OCI-LY1 (cell line): ENCODE data around the gene BASP1.
A peak's percentile ranks its signal among the peaks of the same experiment; 100 is the strongest.

Source experiments
- H2AFZ ChIP-seq: fragments of 200-600 bp; sonication (generic), shearing (Covaris generic); 2 replicates; pipeline ENCODE4 v1.6.0; 2014; ENCODE audit warnings: antibody characterized with exemption, mild to moderate bottlenecking, low read length
- H3F3A ChIP-seq: fragments of 200-600 bp; sonication (generic), shearing (Covaris generic); 2 replicates; pipeline ENCODE4 v1.6.0; 2014; ENCODE audit warnings: mild to moderate bottlenecking, antibody characterized with exemption, low read length, moderate library complexity; ENCODE audit not compliant: insufficient read depth
- H3K27ac ChIP-seq: fragments of 200-600 bp; sonication (generic); 2 replicates; pipeline ENCODE4 v1.5.1; 2014; ENCODE audit warnings: low read length, mixed run types, mild to moderate bottlenecking, low read depth; ENCODE audit not compliant: poor library complexity, severe bottlenecking
- H3K27me3 ChIP-seq: fragments of 200-600 bp; sonication (generic); 2 replicates; pipeline ENCODE4 v1.6.0; 2014; ENCODE audit warnings: antibody characterized with exemption, mild to moderate bottlenecking, low read length, moderate library complexity; ENCODE audit not compliant: insufficient read depth
- H3K36me3 ChIP-seq: fragments of 200-600 bp; sonication (generic); 2 replicates; pipeline ENCODE4 v1.6.1; 2014; ENCODE audit warnings: mild to moderate bottlenecking, antibody characterized with exemption, low read length, moderate library complexity, mixed read lengths; ENCODE audit not compliant: insufficient read depth
- H3K4me1 ChIP-seq: fragments of 200-600 bp; sonication (generic); 2 replicates; pipeline ENCODE4 v1.5.1; 2014; ENCODE audit warnings: mild to moderate bottlenecking, low read length, moderate library complexity; ENCODE audit not compliant: insufficient read depth, severe bottlenecking
- H3K4me2 ChIP-seq: fragments of 200-600 bp; sonication (generic), shearing (Covaris generic); 2 replicates; pipeline ENCODE4 v1.6.1; 2014; ENCODE audit warnings: low read length
- H3K4me3 ChIP-seq: fragments of 200-600 bp; sonication (generic); 2 replicates; pipeline ENCODE4 v1.5.1; 2014; ENCODE audit warnings: low read length, low read depth, mild to moderate bottlenecking, mixed read lengths; ENCODE audit not compliant: poor library complexity, severe bottlenecking
- H3K79me2 ChIP-seq: fragments of 200-600 bp; shearing (Covaris generic); 2 replicates; pipeline ENCODE4 v1.6.1; 2016; ENCODE audit warnings: mixed run types, low read length, mixed read lengths; ENCODE audit not compliant: insufficient read depth
- H3K9ac ChIP-seq: fragments of 200-600 bp; sonication (generic), shearing (Covaris generic); 2 replicates; pipeline ENCODE4 v1.6.1; 2014; ENCODE audit warnings: mild to moderate bottlenecking, low read length, mixed read lengths
- H3K9me2 ChIP-seq: fragments of 200-600 bp; sonication (generic), shearing (Covaris generic); 2 replicates; pipeline ENCODE4 v1.6.1; 2014; ENCODE audit warnings: low read depth, mild to moderate bottlenecking, low read length, mixed read lengths
- H3K9me3 ChIP-seq: fragments of 200-600 bp; shearing (Covaris generic); 2 replicates; pipeline ENCODE4 v1.6.1; 2014; ENCODE audit warnings: low read length, mixed read lengths
- H4K20me1 ChIP-seq: fragments of 200-600 bp; sonication (generic), shearing (Covaris generic); 2 replicates; pipeline ENCODE4 v1.6.0; 2016; ENCODE audit warnings: mild to moderate bottlenecking, low read length; ENCODE audit not compliant: insufficient read depth
- CTCF ChIP-seq: fragments of 200-600 bp; sonication (generic), shearing (Covaris generic); IDR thresholded peaks from 2 replicates; pipeline ENCODE4 v1.5.1; 2017; ENCODE audit warnings: mild to moderate bottlenecking, antibody characterized with exemption, low read length, moderate library complexity, mixed read lengths
- EZH2 ChIP-seq: fragments of 200-600 bp; sonication (generic), shearing (Covaris generic); IDR thresholded peaks from 2 replicates; pipeline ENCODE4 v1.8.0; 2017; ENCODE audit warnings: borderline replicate concordance, mixed run types, mild to moderate bottlenecking, antibody characterized with exemption, low read length, moderate library complexity, mixed read lengths

Gene BASP1

DNA sequence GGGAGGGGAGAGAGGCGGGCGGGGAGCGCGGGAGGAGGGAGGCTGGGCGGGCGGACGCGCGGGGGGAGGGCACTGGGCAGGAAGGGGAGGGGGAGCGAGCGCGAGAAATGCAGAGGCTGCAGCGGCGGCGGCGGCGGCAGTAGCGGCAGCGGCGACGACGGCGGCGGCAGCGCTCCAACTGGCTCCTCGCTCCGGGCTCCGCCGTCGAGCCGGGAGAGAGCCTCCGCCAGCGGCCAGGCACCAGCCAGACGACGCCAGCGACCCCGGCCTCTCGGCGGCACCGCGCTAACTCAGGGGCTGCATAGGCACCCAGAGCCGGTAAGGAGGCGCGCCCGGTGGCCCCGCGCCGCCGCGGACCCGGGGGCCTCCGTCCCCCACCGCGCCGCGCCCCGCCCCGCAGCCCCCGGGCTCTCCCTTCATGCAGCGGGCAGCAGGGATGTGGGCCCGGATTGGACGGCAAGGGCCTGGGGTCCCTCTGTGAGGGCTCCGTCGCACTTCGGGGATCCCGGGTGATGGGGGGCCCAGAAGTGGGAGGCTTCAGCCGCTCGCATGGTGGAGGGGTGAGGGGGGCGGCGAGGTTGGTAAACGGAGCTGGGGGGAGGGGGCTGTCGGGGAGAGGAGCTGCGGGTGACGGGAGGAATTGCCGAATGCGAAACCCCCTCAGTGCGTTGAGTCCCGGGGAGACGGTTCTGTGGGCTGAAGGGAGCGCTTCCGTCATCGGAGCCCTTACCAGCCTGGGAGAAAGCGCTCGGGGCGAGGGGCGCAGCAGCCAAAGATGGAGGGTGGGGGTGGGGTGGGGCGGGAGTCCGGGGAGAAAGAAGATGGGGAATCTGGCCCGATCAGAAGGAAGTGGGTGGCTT lies at the start of gene BASP1:
Gene BASP1 (plus strand): TSS at position 139 of the 860 bp plus-strand sequence. CDS start 57,586 bp downstream, outside the sequence.
- Histone ChIP-seq H3K27ac (peak within 1 kb of the TSS; percentile 85), H4K20me1 (0 out of 2 replicates have a peak, but pooled peaks cover 6% of the 10 kb centered on the region), H3K27me3 (no peaks in the 10 kb centered on the region), H3K9me3 (no peaks in the 10 kb centered on the region), H3K4me1 (peaks cover 77% of the 10 kb centered on the region), H3K36me3 (peaks cover 27% of the 10 kb centered on the region), H3F3A (no peaks in the 10 kb centered on the region), H3K79me2 (peaks cover 51% of the 10 kb centered on the region), H3K4me2 (peak within 1 kb of the TSS; percentile 91), H2AFZ (0 out of 2 replicates have a peak within 1 kb of the TSS, but pooled peaks have one; percentile 88), H3K4me3 (peak within 1 kb of the TSS; percentile 100), H3K9me2 (no peaks in the 10 kb centered on the region), H3K9ac (peak within 1 kb of the TSS; percentile 94)
- TF ChIP-seq CTCF (no peak), EZH2 (no peak)

DNA sequence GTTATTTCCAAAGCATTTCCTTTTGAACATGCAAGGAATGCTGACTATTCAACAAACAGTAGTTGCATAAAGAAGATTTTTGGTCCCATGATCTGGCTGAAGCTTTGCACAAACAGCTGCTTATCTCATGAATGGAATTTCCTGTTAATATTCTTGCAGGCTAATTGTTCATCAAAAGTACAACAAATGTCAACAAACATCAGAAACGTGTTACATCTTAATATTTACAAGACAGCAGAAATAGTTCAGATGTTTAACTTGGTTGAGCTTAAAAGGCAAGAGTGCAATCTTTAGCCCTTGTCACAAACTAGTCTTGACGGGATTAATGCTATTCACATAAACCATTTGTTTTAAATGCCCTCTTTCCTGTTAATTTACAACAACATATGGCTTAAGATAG lies 47.9 kb upstream of the BASP1 start:
- Histone ChIP-seq H2AFZ (no peak overlapping the region), H4K20me1 (no peaks in the 10 kb centered on the region), H3K4me3 (no peak overlapping the region), H3K4me2 (no peak overlapping the region), H3F3A (no peaks in the 10 kb centered on the region), H3K9ac (no peak overlapping the region), H3K9me3 (no peaks in the 10 kb centered on the region), H3K4me1 (no peaks in the 10 kb centered on the region), H3K27me3 (no peaks in the 10 kb centered on the region), H3K79me2 (no peaks in the 10 kb centered on the region), H3K27ac (no peak overlapping the region), H3K36me3 (no peaks in the 10 kb centered on the region), H3K9me2 (no peaks in the 10 kb centered on the region)
- TF ChIP-seq CTCF (no peak), EZH2 (no peak)

DNA sequence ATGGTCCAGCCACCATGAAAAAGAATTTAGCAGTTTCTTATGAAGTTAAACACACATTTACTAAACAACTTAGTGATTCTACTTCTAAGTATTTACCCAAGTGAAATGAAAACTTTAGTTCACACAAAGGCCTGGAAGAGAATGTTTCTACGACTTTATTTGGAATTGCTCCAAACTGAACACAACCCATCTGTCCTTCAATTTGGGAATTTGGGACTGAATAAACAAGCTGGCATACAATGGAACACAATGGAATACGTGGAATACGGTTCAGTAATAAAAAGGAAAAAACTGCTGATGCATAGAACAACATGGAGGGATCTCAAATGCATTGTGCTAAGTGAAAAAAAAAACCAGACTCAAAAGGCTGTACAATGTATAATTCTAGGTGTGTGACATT lies 44.6 kb upstream of the BASP1 start:
- H3K27ac ChIP-seq: no peak overlapping the region
- H3K9me2 ChIP-seq: no peaks in the 10 kb centered on the region
- TF ChIP-seq CTCF: no peak
- H3K4me2 ChIP-seq: no peak overlapping the region
- no peaks in the 10 kb centered on the region for H4K20me1 ChIP-seq
- no peaks in the 10 kb centered on the region for H3F3A ChIP-seq
- H3K36me3 ChIP-seq: no peaks in the 10 kb centered on the region
- no peaks in the 10 kb centered on the region for H3K4me1 ChIP-seq
- no peak overlapping the region for H2AFZ ChIP-seq
- H3K9me3 ChIP-seq: no peaks in the 10 kb centered on the region
- H3K27me3 ChIP-seq: no peaks in the 10 kb centered on the region
- H3K79me2 ChIP-seq: no peaks in the 10 kb centered on the region
- no peak overlapping the region for H3K4me3 ChIP-seq
- H3K9ac ChIP-seq: no peak overlapping the region
